Ascending aorta (tissue), 2 donors: ENCODE measurements around the gene NHLRC2. TPM values are rescaled to one million over a fixed set of nuclear protein-coding genes. Genes with fewer than 3 reads are reported as not detected.

Experiments used
- DNase-seq, 2 donors: peaks; one replicate each; pipeline ENCODE4 v3.0.0-alpha.2; 2019; ENCODE audit warnings: low spot score in 2 of 2
- H3K27ac ChIP-seq, 2 donors: fragments of 200-600 bp; sonication (generic); one replicate each; pipeline ENCODE4 v1.5.1; 2016 to 2017; ENCODE audit warnings: mild to moderate bottlenecking in 1 of 2
- H3K27me3 ChIP-seq: fragments of 200-600 bp; sonication (generic); one replicate; pipeline ENCODE4 v1.5.1; 2017
- H3K36me3 ChIP-seq, 2 donors: fragments of 200-600 bp; sonication (generic); one replicate each; pipeline ENCODE4 v1.5.1; 2016
- H3K4me1 ChIP-seq, 2 donors: fragments of 200-600 bp; sonication (generic); one replicate each; pipeline ENCODE4 v1.5.1; 2016 to 2017; ENCODE audit warnings: mild to moderate bottlenecking in 1 of 2
- H3K4me3 ChIP-seq, 2 donors: fragments of 200-600 bp; sonication (generic); one replicate each; pipeline ENCODE4 v1.5.1; 2016 to 2017; ENCODE audit warnings: mild to moderate bottlenecking in 1 of 2
- H3K9me3 ChIP-seq, 2 donors: fragments of 200-600 bp; sonication (generic); one replicate each; pipeline ENCODE4 v1.5.1; 2016
- intact Hi-C: fragments of 100-400 bp; cut with DNase I; formaldehyde crosslinking; loops from one replicate; pipeline ENCODE4 v1.15.1; 2023
- total RNA-seq: library from RNA; depleted of rRNA; stranded (reverse); fragments of >200 nt; gene quantifications from one replicate; pipeline ENCODE4 v1.1.0, GENCODE V29; 2016
- TF ChIP-seq, protein P1 (sequence below), 3 experiments: fragments of 200-600 bp in 2 of 3; fragments of 450-650 bp in 1 of 3; sonication (generic) in 2 of 3; IDR thresholded peaks; one replicate each; pipeline ENCODE4 v1.5.1; 2016 to 2019; ENCODE audit warnings: antibody characterized with exemption in 3 of 3, mild to moderate bottlenecking in 1 of 3, moderate library complexity in 1 of 3

Gene NHLRC2
- total RNA-seq, 1 donor from 2014 or later = 7.1 TPM

DNA sequence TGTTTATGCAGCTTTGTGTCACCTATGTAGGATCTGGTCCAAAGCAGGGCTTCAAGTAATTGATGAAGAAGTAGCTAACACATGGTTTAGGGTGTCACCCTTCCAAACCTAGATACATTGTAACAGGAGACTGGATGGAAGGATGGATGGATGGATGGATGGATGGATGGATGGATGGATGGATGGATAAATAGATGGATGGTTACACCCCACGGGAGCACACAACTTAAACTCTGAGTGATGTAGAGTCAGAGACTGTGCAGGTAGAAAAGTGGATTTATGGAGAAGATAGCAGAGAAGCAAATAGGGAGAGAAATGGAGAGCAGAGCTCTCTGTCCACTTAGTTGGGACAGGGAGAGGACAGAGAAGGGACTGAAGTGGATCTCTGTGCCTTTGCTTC lies 78.4 kb downstream of the NHLRC2 start:
- H3K9me3 ChIP-seq = no peaks in the 10 kb centered on the region
- no peak overlapping the region for H3K27ac ChIP-seq
- intact Hi-C loops = no loop called here
- no peaks in the 10 kb centered on the region for H3K36me3 ChIP-seq
- TF ChIP-seq, protein P1, sequence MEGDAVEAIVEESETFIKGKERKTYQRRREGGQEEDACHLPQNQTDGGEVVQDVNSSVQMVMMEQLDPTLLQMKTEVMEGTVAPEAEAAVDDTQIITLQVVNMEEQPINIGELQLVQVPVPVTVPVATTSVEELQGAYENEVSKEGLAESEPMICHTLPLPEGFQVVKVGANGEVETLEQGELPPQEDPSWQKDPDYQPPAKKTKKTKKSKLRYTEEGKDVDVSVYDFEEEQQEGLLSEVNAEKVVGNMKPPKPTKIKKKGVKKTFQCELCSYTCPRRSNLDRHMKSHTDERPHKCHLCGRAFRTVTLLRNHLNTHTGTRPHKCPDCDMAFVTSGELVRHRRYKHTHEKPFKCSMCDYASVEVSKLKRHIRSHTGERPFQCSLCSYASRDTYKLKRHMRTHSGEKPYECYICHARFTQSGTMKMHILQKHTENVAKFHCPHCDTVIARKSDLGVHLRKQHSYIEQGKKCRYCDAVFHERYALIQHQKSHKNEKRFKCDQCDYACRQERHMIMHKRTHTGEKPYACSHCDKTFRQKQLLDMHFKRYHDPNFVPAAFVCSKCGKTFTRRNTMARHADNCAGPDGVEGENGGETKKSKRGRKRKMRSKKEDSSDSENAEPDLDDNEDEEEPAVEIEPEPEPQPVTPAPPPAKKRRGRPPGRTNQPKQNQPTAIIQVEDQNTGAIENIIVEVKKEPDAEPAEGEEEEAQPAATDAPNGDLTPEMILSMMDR (IDR thresholded peaks at IDR 0.05) = no peak
- no peak overlapping the region for H3K4me3 ChIP-seq
- H3K4me1 ChIP-seq = no peaks in the 10 kb centered on the region
- no peaks in the 10 kb centered on the region for H3K27me3 ChIP-seq
- DNase-seq = no peak

DNA sequence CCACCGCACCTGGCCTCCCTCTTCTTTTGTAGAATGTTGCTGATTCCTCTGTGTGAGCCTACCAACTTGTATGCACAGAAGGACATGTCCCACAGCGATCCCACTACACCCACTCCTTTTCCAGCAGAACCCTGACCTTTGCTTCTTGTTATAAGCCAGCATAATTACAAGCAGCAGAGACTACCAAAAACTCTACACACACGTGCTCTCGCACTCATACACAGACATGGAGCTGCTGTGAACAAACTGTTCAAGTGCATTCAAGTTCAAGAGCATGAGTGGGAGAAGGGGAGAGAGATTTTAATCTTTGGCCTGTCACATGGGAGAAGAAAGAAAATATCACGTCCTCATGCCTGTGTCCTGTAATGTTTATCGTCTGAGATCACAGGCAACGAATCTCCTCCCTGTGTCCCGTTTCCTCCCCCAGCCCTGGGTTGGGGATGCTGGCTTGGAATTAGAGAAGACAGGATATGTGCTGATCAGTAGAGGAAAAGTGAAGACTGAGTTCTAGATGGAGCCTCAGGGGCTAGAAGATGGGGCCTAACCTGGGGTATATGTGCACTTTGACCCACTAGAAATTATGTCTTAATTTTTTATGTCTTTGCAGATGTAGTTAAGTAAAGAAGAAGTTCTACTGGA lies 79.6 kb downstream of the NHLRC2 start:
- Histone ChIP-seq H3K27me3 (no peaks in the 10 kb centered on the region), H3K9me3 (no peaks in the 10 kb centered on the region), H3K36me3 (no peaks in the 10 kb centered on the region), H3K27ac (no peak overlapping the region), H3K4me3 (no peak overlapping the region), H3K4me1 (no peaks in the 10 kb centered on the region)
- no peak for DNase-seq
- TF ChIP-seq, protein P1 (IDR thresholded peaks at IDR 0.05) = no peak
- intact Hi-C loops = no loop called here

DNA sequence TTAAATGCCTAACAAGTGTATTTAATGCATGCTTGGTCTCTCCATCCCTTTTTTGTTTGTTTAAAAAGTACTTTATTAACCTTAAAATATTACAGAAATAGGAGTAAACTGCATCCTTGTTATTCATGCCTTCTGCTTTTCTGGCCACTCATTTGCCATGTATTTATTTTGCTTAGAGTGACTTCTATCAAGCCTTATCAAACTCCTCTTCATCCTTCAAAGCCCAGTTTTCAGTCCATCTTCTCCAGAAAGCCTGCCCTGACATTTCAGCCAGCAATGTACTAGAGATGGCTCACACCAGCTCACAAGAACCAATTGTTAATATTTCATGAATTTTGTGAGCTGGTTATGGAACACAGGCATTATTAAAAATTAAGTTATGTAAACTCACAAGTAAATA lies 82.8 kb downstream of the NHLRC2 start:
- no peak overlapping the region for H3K4me3 ChIP-seq
- no peak for DNase-seq
- TF ChIP-seq, protein P1 (IDR thresholded peaks at IDR 0.05) = no peak
- no peaks in the 10 kb centered on the region for H3K9me3 ChIP-seq
- no peaks in the 10 kb centered on the region for H3K36me3 ChIP-seq
- no peaks in the 10 kb centered on the region for H3K4me1 ChIP-seq
- intact Hi-C loops = no loop called here
- H3K27me3 ChIP-seq = no peaks in the 10 kb centered on the region
- H3K27ac ChIP-seq = no peak overlapping the region

DNA sequence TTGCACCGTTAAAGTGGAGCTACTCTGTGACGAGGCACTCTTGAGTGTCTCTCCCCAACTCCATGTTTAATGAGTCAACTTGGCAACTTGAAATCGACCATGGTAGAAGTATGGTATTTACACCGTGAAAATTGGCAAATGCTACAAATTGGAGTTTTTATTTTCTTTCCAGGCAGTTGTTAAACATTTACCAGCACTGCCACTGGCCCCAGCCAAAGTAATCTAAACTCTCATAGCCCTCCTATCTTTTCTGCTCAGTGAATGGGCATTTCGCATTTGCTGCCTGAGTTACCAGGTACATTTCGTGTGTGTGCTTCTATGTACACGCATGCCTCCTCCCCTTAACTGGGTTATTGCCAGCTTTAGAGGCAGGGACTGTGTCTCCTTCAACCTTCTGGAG lies 83.3 kb downstream of the NHLRC2 start:
- no peak for DNase-seq
- no peaks in the 10 kb centered on the region for H3K4me1 ChIP-seq

DNA sequence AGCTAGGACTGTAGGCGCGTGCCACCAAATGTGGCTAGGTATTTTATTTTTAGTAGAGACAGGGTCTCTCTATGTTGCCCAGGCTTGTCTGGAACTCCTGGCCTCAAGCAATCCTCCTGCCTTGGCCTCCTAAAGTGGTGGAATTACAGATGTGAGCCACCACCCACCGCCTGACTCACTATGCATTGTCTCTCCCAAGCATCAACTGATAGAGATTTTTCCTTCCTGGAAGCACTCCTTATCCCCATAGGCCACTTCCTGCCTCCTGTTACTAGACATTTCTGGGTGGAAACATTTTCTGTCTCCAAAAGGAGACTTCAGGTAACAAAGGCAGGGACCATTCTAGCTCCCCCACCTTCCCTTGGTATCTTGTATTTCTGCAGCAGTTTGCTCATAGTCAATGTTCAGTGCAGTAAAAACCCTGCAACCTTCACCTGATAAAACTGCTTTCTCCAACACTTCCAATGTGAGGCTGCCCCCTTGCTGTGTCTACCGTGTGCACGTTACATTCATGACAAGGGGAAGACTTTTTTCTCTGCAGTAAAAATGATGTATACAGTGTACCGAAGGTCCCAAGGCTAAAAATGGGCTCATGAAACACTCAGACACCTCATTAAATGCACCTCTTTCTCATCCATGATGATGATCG lies 84.9 kb downstream of the NHLRC2 start:
- Histone ChIP-seq H3K36me3 (no peaks in the 10 kb centered on the region), H3K9me3 (no peaks in the 10 kb centered on the region), H3K4me1 (no peaks in the 10 kb centered on the region), H3K27me3 (no peaks in the 10 kb centered on the region), H3K4me3 (no peak overlapping the region), H3K27ac (no peak overlapping the region)
- DNase-seq = no peak
- intact Hi-C loops = no loop called here
- TF ChIP-seq, protein P1 (IDR thresholded peaks at IDR 0.05) = no peak

More for the DNA sequence above, 83.3 kb downstream of the NHLRC2 start:
- Histone ChIP-seq H3K27me3 (no peaks in the 10 kb centered on the region), H3K9me3 (no peaks in the 10 kb centered on the region), H3K4me3 (no peak overlapping the region), H3K27ac (no peak overlapping the region), H3K36me3 (no peaks in the 10 kb centered on the region)
- TF ChIP-seq, protein P1 (IDR thresholded peaks at IDR 0.05) = no peak
- intact Hi-C loops = no loop called here
